Hepatocyte (in vitro differentiated cells): ENCODE data around the gene MEIKIN.

Source experiments
- CTCF ChIP-seq: fragments of 200-600 bp; sonication (generic); IDR thresholded peaks from 2 replicates; pipeline ENCODE4 v1.5.1; 2016; ENCODE audit warnings: antibody characterized with exemption, mild to moderate bottlenecking; ENCODE audit not compliant: poor library complexity
- EZH2 ChIP-seq: fragments of 200-600 bp; sonication (generic); IDR thresholded peaks from 2 replicates; pipeline ENCODE4 v1.6.1; 2016; ENCODE audit warnings: antibody characterized with exemption, mild to moderate bottlenecking, borderline replicate concordance
- EZH2phosphoT487 ChIP-seq: fragments of 200-600 bp; sonication (generic); IDR thresholded peaks from one replicate; pipeline ENCODE4 v1.6.1; 2018; ENCODE audit warnings: antibody characterized with exemption, mild to moderate bottlenecking, low read depth, moderate library complexity; ENCODE audit not compliant: unreplicated experiment, severe bottlenecking

GRCh38 chr5:131976414-131977211 lies 31.1 kb upstream of the MEIKIN start:
- TF ChIP-seq CTCF (no peak), EZH2 (no peak), EZH2phosphoT487 (no peak)
